Pons (tissue), 1 donor: ENCODE measurements around the gene LHPP.

Experiments
- DNase-seq: peaks from one replicate; pipeline ENCODE4 v3.0.0-alpha.2; 2016; ENCODE audit warnings: low spot score

LHPP gene

DNA sequence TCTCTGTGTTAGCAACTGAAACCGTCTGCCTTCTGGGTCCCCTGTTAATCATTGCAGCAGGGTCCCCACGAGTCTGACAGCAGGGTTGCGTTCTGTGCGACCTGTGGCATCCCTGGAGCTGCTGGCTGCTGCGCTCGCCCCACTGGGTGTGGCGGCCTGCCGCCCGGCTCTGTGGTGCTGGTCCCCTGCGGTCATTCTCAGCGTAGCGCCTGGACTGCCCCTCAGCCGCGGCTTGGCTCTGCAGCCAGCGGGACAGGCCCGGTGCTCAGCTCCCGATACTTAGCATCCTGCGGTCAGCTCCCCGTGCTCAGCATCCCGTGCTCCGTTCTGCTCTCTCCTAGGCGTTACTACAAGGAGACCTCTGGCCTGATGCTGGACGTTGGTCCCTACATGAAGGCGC lies 35.0 kb downstream of the LHPP start:
- no peak for DNase-seq

- DNase-seq: no peak
Measured at GRCh38 chr10:124497196-124497881, 35.7 kb downstream of the LHPP start.

- no peak for DNase-seq
Measured at GRCh38 chr10:124498056-124498455, 36.4 kb downstream of the LHPP start.

GRCh38 chr10:124500757-124501156 lies 39.1 kb downstream of the LHPP start:
- no peak for DNase-seq

DNA sequence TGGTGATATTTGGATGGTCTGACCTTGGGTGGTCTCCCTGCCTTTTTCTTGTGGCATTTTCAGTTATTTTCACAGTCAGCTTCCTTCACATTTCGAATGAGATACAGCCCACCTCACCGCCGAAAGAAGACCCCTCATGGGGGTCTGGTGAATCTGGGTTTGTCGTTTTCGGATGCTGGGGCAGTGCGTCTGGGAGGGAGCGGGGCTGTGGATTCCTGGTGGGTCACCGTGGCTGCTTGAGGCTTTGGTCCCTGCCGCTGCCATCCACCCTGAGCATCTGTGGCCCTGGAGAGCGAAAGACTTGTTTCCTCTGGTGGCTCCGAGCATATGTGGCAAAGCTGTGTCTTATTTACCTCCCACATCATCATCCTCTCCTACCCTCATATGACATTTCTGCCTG lies 43.1 kb downstream of the LHPP start:
- DNase-seq: no peak

- no peak for DNase-seq
Measured at GRCh38 chr10:124505279-124505678, 43.7 kb downstream of the LHPP start.

GRCh38 chr10:124508070-124508667 lies 46.5 kb downstream of the LHPP start:
- DNase-seq: no peak

DNA sequence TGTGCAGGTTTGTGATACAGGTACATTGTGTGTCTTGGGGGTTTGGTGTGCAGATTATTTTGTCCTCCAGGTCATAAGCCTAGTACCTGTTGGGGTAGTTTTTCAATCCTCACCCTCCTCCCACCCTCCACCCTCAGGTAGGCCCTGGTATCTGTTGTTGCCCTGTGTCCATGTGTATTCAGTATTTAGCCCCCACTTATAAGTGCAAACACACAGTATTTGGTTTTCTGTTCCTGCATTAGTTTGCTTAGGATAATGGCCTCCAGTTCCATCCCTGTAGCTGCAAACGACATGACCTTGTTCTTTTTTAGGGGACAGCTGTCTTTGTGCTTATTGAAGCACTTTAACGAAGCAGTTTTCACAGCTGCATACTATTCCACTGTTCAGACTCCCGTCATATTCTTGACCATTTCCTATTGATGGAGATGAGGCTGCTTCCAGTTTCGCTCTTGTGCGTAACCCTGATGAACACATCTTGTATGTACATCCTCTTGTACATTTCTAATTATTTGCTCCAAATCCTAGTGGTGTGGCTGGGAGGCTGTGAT lies 47.4 kb downstream of the LHPP start:
- DNase-seq: no peak

DNA sequence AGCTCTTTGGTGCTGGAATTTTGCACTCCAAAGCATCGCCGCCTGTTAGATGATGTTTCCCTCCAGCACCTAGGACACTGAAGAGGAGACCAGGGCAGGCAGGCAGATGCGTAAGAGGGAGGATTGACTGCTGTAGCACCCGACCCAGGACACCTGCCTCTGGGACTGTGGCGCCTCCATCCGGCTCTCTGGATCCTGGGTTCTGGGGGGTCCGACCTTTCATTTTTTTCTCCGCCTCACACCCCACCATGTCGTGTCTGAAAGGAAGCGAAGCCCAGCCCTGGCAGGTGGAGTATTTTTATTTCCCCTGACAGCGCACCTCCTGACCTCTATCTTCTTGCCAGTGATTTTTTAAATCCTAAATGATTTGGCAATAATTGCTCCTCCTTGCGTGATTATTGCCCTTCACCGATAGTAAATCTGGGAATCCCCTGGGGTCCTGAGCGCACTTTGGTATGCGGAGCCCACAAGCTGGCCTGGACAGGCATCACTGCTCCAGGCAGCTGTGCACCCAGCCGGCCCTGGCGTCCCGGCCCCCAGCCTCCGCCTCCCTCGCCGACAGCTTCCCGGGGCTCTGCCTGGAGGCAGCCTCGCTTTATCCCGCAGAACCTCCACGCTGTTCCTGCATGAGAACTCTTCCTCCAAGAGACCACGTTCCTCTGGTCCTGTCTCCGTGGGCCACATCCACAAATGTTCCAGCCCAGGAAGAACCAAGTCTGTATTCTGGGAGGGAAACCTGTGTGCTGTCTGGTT lies 48.4 kb downstream of the LHPP start:
- no peak for DNase-seq

- DNase-seq: no peak
Measured at GRCh38 chr10:124510759-124511158, 49.1 kb downstream of the LHPP start.

DNA sequence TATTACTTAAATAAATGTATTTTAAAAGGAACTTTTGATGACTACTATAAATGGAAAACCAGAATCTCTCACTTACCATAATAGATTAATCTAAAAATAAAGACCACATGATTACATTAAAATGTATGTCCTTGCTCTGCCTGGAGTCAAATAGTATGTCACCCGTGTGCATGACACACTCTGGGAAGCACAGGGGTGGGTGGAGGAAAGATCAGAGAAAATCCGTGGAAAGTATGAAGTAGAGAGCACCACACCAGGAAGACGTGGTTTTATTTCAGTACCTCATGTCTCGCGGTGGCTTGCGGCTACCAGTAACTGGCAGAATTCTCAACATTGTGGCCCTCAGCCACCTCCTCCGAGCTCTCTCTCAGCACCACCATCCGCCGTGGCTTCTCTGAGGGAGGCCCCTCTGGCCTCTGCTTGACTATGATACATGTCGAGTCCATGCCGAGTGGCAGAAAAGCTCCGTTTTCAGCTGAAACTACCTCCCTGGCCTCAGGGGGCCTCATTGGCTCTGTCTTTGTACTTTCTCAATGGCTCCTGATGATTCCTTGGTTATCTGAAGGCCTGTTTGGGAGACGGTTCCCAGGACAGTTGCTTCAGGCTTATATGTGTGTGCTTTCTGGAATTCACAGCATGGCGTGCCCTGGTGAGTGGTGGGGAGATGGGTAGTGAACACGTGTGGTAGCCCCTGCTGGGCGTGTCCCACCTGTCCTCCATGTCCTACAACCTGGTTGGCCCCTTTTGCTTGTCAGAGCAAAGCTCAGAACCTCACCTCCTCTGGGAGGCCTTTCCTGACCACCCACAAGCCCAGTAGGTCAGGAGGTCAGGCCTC lies 49.8 kb downstream of the LHPP start:
- no peak for DNase-seq

- no peak for DNase-seq
Measured at GRCh38 chr10:124512040-124512428, 50.4 kb downstream of the LHPP start.

GRCh38 chr10:124512600-124512999 lies 51.0 kb downstream of the LHPP start:
- DNase-seq: no peak

DNA sequence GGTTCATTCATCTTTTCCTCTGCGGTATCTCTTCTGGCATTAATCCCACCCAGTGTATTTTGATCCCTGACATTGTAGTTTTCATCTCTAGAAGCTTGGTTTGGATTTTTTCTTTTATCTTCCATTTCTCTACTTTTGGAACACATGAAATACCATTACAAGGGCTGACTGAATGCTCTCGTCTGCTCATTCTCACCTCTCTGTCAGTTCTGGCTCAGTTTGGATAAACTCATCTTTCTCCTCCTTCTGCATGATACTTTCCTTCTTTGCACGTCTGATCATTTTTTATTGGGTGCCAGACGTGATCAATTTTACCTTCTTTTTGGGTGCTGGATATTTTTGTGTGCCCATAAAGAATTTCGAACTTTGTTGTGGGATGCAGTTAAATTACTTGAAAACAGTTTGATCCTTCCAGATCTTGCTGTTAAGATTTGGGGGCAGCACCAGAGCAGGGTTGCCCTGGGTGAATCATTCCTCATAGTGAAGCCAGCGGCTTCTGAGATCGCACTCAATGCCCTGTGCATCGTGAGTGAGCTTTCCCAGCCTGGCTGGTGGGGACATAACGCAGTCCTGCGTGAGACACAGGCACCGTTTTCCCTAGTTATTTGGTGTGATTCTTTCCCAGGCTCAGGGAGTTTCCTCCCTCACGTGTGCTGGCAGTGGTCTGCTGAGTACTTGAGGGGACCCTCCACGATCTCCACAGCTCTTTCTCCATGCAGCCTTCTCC lies 53.8 kb downstream of the LHPP start:
- DNase-seq: no peak

GRCh38 chr10:124516181-124516580 lies 54.6 kb downstream of the LHPP start:
- no peak for DNase-seq

- no peak for DNase-seq
Measured at GRCh38 chr10:124516746-124517397, 55.2 kb downstream of the LHPP start.

- no peak for DNase-seq
Measured at GRCh38 chr10:124517461-124517860, 55.8 kb downstream of the LHPP start.

- DNase-seq: no peak
Measured at GRCh38 chr10:124517931-124518330, 56.3 kb downstream of the LHPP start.

- no peak for DNase-seq
Measured at GRCh38 chr10:124518366-124518765, 56.7 kb downstream of the LHPP start.

DNA sequence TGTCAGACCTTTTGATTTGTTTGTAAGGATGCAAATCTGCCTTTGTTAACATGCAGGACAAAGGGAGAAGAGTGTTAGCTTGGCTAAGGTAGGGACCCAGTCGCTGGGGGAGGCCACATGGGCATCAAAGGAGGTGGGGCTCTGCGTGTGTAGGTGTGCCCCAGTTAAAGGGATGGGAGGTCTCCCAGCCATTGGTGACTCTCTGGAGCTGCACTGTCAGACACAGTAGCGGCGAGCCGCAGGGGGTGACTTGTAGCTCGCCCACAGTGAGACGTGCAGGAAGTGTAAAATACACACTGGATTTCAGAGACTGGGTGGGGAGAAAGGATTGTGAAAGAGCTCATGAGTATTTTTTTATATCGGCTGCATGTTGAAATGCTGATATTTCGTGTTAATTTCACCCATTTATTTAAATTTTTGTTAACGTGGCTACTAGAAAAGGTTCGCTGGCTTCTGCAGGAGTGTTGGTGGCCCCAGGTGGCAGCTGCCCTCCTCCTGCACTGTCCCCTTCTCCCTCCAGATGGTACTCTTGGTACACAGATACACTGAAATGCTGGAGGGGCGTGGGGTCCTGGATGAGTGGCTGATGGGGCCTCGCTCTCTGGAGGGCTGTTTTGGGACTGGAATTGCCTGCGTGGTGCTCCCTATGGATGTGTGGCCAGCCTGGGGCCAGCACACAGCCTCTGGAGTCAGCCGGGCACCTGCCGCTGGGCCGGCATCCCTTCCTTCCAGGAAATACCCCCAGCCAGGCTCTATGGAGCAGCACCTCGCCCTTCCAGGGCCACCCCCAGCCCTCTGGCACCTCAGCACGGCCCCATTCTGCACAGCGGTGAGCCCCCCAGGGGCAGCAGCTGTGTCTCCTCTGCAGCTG lies 59.2 kb downstream of the LHPP start:
- no peak for DNase-seq
